CD4-positive, alpha-beta T cell treated with Interferon gamma for 1 hour (primary cell): Measurements from ENCODE around the gene PCDHA1.
"Not testable (repeated sequence)": the region's sequence is repeated elsewhere in the genome, so short reads cannot be mapped to it uniquely, and the experiment has no call there.

Source experiments
- DNase-seq: peaks from one replicate; pipeline ENCODE4 v3.0.0-alpha.2; 2020

PCDHA1 gene

DNA sequence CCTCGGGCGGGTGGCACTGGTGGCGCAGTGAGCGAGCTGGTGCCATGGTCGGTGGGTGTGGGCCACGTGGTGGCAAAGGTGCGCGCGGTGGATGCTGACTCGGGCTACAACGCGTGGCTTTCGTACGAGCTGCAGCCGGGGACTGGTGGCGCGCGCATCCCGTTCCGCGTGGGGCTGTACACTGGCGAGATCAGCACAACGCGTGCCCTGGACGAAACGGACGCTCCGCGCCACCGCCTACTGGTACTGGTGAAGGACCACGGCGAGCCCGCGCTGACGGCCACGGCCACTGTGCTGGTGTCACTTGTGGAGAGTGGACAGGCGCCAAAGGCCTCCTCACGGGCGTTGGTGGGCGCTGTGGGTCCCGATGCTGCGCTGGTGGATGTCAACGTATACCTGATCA is 22.9 kb downstream of the PCDHA1 start:
- DNase-seq = no peak

DNA sequence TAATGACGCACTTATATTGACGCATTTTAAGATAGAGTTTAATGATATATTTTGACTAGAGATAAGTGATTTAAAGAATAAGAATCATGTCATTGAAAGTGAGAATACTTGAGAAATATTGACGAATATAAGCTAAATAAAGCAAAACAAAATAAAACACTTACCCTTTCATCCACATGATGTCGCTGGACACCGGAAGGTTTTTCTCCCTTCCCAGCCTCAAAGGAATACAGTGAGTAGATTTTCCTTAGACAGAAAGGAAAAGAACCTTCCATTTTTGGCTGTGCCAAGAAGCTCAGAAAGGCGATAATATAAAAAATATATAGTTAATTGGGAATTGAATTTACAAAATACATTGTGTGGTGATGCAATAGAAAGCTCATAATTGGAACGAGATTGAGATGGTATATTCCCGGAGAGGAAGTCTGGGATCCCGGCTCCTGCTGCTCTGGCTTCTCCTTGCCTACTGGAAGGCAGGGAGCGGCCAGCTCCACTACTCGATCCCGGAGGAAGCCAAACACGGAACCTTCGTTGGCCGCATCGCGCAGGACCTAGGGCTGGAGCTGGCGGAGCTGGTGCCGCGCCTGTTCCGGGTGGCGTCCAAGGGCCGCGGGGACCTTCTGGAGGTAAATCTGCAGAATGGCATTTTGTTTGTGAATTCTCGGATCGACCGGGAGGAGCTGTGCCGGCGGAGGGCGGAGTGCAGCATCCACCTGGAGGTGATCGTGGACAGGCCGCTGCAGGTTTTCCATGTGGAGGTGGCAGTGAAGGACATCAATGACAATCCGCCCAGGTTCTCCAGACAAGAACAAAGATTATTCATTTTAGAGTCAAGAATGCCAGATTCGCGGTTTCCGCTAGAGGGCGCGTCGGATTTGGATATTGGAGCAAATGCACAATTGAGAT is 35.7 kb downstream of the PCDHA1 start, which contains the start of gene PCDHA5:
TSS of gene PCDHA5 (plus strand) at position 239 of the 906 bp plus-strand sequence.
- no peak for DNase-seq

DNA sequence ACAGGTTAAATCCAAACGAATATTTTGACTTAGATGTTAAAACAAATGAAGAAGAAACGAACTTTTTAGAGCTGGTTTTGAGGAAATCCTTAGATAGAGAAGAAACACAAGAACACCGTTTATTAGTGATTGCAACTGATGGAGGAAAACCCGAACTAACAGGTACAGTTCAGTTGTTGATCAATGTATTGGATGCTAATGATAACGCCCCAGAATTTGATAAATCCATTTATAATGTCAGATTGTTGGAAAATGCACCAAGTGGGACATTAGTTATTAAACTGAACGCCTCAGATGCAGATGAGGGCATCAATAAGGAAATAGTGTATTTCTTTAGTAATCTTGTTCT is 36.3 kb downstream of the PCDHA1 start:
- no peak for DNase-seq

DNA sequence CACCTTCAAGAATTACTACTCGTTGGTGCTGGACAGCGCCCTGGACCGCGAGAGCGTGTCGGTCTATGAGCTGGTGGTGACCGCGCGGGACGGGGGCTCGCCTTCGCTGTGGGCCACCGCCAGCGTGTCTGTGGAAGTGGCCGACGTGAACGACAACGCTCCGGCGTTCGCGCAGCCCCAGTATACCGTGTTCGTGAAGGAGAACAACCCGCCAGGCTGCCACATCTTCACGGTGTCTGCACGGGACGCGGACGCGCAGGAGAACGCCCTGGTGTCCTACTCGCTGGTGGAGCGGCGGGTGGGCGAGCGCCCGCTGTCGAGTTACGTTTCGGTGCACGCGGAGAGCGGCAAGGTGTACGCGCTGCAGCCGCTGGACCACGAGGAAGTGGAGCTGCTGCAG is 37.0 kb downstream of the PCDHA1 start:
- DNase-seq = not testable (repeated sequence)

- DNase-seq = no peak
Measured at GRCh38 chr5:140823475-140823874, 37.5 kb downstream of the PCDHA1 start.

- no peak for DNase-seq
Measured at GRCh38 chr5:140827704-140828361, 41.9 kb downstream of the PCDHA1 start, which contains the start of gene PCDHA6. TSS of gene PCDHA6 (plus strand) at chr5:140827960. CDS start at chr5:140828092, 132 bp downstream.

- DNase-seq = no peak
Measured at GRCh38 chr5:140828362-140828737, 42.4 kb downstream of the PCDHA1 start.

DNA sequence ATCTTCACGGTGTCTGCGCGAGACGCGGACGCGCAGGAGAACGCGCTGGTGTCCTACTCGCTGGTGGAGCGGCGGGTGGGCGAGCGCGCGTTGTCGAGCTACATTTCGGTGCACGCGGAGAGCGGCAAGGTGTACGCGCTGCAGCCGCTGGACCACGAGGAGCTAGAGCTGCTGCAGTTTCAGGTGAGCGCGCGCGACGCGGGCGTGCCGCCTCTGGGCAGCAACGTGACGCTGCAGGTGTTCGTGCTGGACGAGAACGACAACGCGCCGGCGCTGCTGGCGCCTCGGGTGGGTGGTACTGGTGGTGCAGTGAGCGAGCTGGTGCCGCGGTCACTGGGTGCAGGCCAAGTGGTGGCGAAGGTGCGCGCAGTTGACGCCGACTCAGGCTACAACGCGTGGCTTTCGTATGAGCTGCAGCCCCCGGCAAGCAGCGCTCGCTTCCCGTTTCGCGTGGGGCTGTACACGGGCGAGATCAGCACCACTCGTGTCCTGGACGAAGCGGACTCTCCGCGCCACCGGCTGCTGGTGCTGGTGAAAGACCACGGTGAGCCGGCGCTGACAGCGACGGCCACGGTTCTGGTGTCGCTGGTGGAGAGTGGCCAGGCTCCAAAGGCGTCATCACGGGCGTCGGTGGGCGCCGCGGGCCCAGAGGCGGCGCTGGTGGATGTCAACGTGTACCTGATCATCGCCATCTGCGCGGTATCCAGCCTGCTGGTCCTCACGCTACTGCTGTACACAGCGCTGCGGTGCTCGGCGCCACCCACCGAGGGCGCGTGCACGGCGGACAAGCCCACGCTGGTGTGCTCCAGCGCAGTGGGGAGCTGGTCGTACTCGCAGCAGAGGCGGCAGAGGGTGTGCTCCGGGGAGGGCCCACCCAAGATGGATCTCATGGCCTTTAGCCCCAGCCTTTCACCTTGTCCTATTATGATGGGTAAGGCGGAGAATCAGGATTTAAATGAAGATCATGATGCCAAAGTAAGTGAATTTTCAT is 43.9 kb downstream of the PCDHA1 start:
- not testable (repeated sequence) for DNase-seq

DNA sequence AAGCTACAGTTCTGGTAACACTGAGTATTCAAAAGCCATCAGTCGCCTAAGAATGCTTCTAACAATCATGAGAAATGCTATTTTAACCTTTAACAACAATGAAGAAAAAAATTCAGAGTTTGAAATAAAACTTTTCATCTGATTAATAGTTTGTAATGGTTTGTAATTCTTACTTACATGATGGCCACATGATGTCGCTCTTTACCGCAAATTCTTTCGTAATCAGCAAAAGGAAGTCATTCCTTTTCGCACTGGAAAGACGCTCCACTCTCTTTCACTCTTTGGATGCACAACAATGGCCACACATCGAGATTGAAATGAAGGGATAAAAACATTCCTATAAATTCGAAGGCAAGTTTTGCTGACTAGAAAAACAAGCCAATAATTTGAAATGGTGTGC is 48.1 kb downstream of the PCDHA1 start, which contains the start of gene PCDHA7:
TSS of gene PCDHA7 (plus strand) at position 277 of the 400 bp plus-strand sequence. CDS start at position 392, 115 bp downstream.
- DNase-seq = no peak

DNA sequence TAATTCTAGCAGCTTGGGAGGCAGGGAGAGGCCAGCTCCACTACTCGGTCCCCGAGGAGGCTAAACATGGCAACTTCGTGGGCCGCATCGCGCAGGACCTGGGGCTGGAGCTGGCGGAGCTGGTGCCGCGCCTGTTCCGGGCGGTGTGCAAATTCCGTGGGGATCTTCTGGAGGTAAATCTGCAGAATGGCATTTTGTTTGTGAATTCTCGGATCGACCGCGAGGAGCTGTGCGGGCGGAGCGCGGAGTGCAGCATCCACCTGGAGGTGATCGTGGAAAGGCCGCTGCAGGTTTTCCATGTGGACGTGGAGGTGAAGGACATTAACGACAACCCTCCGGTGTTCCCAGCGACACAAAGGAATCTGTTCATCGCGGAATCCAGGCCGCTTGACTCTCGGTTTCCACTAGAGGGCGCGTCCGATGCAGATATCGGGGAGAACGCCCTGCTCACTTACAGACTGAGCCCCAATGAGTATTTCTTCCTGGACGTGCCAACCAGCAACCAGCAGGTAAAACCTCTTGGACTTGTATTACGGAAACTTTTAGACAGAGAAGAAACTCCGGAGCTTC is 48.6 kb downstream of the PCDHA1 start:
- DNase-seq = not testable (repeated sequence)

DNA sequence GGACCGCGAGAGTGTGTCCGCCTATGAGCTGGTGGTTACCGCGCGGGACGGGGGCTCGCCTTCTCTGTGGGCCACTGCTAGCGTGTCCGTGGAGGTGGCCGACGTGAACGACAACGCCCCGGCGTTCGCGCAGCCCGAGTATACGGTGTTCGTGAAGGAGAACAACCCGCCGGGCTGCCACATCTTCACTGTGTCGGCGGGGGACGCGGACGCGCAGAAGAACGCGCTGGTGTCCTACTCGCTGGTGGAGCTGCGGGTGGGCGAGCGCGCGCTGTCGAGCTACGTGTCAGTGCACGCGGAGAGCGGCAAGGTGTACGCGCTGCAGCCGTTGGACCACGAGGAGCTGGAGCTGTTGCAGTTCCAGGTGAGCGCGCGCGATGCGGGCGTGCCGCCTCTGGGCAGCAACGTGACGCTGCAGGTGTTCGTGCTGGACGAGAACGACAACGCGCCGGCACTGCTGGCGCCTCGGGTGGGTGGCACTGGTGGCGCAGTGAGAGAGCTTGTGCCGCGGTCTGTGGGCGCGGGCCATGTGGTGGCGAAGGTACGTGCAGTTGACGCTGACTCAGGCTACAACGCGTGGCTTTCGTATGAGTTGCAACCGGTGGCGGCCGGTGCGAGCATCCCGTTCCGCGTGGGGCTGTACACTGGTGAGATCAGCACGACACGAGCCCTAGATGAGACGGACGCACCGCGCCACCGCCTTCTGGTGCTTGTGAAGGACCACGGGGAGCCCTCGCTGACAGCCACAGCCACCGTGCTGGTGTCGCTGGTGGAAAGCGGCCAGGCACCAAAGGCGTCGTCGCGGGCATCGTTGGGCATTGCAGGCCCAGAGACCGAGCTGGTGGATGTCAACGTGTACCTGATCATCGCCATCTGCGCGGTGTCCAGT is 49.9 kb downstream of the PCDHA1 start:
- DNase-seq = no peak

GRCh38 chr5:140840978-140841962 is 55.3 kb downstream of the PCDHA1 start, which contains the start of gene PCDHA8:
TSS of gene PCDHA8 (plus strand) at chr5:140841187. CDS start at chr5:140841322, 135 bp downstream.
- no peak for DNase-seq

DNA sequence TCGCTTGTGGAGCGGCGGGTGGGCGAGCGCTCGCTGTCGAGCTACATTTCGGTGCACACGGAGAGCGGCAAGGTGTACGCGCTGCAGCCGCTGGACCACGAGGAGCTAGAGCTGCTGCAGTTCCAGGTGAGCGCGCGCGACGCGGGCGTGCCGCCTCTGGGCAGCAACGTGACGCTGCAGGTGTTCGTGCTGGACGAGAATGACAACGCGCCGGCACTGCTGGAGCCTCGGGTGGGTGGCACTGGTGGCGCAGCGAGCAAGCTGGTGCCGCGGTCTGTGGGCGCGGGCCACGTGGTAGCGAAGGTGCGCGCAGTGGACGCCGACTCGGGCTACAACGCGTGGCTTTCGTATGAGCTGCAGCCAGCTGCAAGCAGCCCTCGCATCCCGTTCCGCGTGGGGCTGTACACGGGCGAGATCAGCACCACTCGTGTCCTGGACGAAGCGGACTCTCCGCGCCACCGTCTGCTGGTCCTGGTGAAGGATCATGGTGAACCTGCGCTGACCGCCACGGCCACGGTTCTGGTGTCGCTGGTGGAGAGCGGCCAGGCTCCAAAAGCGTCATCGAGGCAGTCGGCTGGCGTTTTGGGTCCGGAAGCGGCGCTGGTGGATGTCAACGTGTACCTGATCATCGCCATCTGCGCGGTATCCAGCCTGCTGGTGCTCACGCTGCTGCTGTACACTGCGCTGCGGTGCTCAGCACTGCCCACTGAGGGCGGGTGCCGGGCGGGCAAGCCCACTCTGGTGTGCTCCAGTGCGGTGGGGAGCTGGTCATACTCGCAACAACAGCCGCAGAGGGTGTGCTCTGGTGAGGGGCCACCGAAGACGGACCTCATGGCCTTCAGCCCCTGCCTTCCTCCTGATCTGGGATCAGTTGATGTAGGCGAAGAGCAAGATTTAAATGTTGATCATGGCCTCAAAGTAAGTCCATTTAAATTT is 57.1 kb downstream of the PCDHA1 start:
- no peak for DNase-seq

GRCh38 chr5:140848139-140849102 is 62.5 kb downstream of the PCDHA1 start, which contains the start of gene PCDHA9:
TSS of gene PCDHA9 (plus strand) at chr5:140848382. CDS start at chr5:140848496, 114 bp downstream.
- not testable (repeated sequence) for DNase-seq

GRCh38 chr5:140849831-140850634 is 64.1 kb downstream of the PCDHA1 start:
- not testable (repeated sequence) for DNase-seq
